AG04449 (cell line): ENCODE data around the gene YPEL5.
"Not testable (repeated sequence)": the region's sequence is repeated elsewhere in the genome, so short reads cannot be mapped to it uniquely, and the experiment has no call there.

Experiments
- CTCF ChIA-PET: fragments of 350-600 bp; formaldehyde crosslinking; extraction: SDS; loops from one replicate; lab custom pipeline; 2021; ENCODE audit warnings: antibody characterized with exemption; lab: Yijun Ruan, JAX
- POLR2A ChIA-PET: fragments of 400-600, 350-600 bp; formaldehyde crosslinking; extraction: SDS; loops from one replicate; lab custom pipeline; 2020; ENCODE audit warnings: antibody characterized with exemption, inconsistent platforms; lab: Yijun Ruan, JAX
- DNase-seq: peaks from one replicate; pipeline ENCODE4 v3.0.0-alpha.2; 2010; ENCODE audit warnings: low read depth, low spot score
- H3K4me3 ChIP-seq: 2 replicates; pipeline ENCODE4 v1.5.1; 2011; ENCODE audit warnings: low read depth, mild to moderate bottlenecking, control low read depth, low read length
- TF ChIP-seq, protein P1 (sequence below): IDR thresholded peaks from one replicate; pipeline ENCODE4 v1.5.1; 2011; ENCODE audit warnings: mild to moderate bottlenecking, moderate library complexity, low read length, control low read depth, inconsistent platforms; ENCODE audit not compliant: insufficient read depth; ENCODE audit errors: missing control alignments

The YPEL5 gene

DNA sequence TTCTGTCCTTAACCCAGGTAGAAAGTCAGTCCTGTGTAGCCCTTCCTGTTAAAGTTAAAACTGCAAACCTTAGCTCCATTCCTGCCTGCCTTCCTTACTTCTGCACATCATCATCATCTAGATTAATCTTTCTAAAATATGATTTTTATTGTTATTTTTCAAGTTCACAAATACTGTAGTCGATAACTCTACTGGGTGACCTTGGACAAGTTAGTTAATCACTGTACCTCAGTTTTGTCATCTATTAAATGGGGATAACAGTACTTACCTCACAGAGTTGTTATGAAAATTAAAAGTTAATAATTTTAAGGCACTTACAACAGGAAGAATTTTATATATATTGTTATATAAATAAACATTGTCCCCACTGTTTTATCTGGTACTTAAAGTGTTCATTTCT is 2.5 kb upstream of the YPEL5 start:
- TF ChIP-seq, protein P1, sequence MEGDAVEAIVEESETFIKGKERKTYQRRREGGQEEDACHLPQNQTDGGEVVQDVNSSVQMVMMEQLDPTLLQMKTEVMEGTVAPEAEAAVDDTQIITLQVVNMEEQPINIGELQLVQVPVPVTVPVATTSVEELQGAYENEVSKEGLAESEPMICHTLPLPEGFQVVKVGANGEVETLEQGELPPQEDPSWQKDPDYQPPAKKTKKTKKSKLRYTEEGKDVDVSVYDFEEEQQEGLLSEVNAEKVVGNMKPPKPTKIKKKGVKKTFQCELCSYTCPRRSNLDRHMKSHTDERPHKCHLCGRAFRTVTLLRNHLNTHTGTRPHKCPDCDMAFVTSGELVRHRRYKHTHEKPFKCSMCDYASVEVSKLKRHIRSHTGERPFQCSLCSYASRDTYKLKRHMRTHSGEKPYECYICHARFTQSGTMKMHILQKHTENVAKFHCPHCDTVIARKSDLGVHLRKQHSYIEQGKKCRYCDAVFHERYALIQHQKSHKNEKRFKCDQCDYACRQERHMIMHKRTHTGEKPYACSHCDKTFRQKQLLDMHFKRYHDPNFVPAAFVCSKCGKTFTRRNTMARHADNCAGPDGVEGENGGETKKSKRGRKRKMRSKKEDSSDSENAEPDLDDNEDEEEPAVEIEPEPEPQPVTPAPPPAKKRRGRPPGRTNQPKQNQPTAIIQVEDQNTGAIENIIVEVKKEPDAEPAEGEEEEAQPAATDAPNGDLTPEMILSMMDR, result no peak
- POLR2A ChIA-PET, result no interaction called here
- CTCF ChIA-PET, result interaction anchor here (1.2 to 1.5 kb wide), 3 partner anchors 24 to 30 kb away, joined by 3 to 5 read pairs (median 3); no protein-coding TSS in a partner anchor
- no peak for DNase-seq
- H3K4me3 ChIP-seq, result no peak overlapping the region

DNA sequence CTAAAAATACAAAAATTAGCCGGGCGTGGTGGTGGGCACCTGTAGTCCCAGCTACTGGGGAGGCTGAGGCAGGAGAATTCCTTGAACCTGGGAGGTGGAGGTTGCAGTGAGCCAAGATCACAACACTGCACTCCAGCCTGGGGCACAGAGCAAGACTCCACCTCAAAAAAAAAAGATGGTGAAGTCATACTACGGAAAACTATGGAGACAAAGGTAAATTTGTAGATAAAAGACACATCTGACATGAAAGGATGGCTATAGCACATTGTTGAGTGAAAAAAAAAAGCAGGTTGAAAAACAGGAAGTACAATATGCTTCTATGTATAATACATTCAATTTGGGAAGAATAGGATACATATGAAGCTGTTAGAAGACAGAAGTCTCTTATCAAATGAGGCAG is 1.9 kb upstream of the YPEL5 start:
- H3K4me3 ChIP-seq, DNase-seq, POLR2A ChIA-PET: not testable (repeated sequence)
- CTCF ChIA-PET, result interaction anchor here (1.3 to 13.0 kb wide), 4 partner anchors 10 to 30 kb away, joined by 3 to 164 read pairs (median 4); no protein-coding TSS in a partner anchor

DNA sequence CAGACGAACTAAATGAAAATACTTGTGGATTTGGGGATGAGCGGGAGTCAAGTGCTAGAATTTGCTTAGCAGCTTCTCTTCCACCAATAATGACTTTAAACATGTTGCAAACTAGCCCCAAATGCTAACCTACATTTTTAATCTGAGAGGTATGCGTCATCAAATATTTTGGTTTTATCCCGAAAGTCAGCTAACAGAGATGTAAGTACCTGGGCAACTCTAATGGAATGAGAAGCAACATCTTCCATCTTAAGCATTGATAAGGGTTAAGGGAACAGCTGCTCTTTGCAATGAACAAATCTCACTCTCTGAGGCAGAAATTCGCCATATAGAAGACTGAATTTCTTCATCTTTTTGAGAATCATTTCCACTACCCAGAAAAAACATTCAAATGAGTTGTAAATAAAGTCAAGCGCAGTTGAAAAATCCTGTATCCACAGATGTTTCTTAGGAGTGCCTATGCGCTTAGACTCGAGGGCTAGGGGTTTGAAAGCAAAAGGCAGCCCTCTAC is 926 bp upstream of the YPEL5 start:
- ChIA-PET CTCF (interaction anchor here (0.8 to 13.0 kb wide), 4 partner anchors 9 to 30 kb away, joined by 3 to 164 read pairs (median 4); no protein-coding TSS in a partner anchor), POLR2A (interaction anchor here (0.9 to 2.5 kb wide), 2 partner anchors 15 to 86 kb away, joined by 3 to 13 read pairs; partner anchors contain the start of gene LBH)
- DNase-seq, result no peak
- TF ChIP-seq, protein P1, result no peak
- H3K4me3 ChIP-seq, result peak overlapping the region; percentile 61

DNA sequence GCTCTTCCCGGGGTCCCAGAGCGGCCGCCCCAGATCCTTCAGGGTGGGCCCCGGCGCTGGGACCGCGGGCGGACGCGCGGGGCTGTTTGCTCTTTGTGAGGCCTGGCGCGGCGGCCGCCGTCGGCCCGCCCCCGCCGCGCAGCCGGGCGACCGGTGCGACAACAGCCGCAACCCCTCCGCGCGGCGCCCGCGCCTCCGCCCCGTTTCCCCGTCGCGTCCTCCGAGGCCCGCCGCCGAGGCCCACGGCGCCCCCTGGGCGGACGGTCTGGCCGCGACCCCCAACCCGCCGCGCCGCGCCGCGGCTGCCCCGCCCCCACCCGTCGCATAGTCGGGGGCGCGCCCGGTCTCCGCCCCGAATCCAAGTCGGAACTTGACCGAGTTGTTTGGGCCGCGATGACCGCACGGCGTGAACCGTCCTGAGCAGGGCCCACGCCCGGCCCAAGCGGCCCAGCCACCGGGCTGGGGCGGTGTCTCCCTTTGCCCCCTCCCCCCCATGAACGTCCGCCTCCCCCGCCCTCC is 448 bp downstream of the YPEL5 start:
- CTCF ChIA-PET, result interaction anchor here (0.6 to 13.0 kb wide), 15 partner anchors 9 to 1323 kb away, joined by 3 to 164 read pairs (median 4); no protein-coding TSS in a partner anchor
- DNase-seq, result no peak
- POLR2A ChIA-PET, result interaction anchor here (1.0 to 2.5 kb wide), 3 partner anchors 12 to 84 kb away, joined by 3 to 13 read pairs (median 5); partner anchors contain the start of gene LBH
- TF ChIP-seq, protein P1, result no peak
- peak overlapping the region; percentile 82 for H3K4me3 ChIP-seq

DNA sequence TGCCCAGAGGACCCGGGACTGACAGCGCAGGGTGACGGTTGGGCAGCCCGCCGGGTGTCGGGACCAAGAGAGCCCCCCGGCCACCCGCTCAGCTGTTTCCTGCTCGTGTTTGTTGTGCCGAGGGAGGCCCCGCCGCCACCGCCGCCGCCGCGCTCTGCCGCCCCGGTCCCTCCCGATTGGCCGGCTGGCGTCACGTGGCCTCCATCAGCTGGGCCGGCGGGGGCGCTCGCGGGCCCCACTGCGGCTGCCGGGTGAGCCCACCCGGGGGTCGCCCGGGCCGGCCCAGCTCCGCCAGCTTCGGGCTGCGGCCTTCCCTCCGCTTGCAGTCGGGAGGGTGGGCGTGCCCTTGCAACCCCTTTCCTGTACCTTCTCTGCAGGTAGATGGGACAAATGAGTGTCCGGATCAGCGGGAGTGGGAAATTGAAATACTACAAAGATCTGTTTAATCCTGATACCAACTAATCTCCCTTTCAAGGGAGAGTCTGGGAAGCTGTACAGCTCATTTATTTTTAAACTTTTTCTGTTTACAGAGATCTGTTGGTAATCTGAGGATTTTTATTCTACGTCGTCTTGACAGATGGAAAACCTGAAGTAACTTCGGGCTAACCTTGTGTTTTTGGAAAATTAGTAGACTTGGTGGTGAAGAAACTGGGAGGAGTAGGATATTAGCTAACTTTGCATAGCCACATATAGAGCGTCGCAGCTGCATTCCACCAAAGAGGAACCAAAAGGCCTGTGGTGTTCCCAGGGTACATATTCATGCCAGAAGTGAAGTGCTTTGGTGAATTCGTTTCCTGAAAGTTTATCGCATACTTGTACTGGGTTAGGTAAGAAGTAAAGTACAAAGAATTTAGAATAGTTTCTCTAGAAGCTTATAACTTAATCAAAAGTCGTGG is 1.2 kb downstream of the YPEL5 start:
- TF ChIP-seq, protein P1, result peak; percentile 57
- peak overlapping the region; percentile 82 for H3K4me3 ChIP-seq
- ChIA-PET CTCF (interaction anchor here (0.6 to 13.0 kb wide), 20 partner anchors 9 to 1324 kb away, joined by 3 to 164 read pairs (median 4); no protein-coding TSS in a partner anchor), POLR2A (interaction anchor here (0.6 to 2.5 kb wide), 2 partner anchors 84 to 620 kb away, joined by 3 to 13 read pairs; partner anchors contain the start of gene LBH)
- no peak for DNase-seq

DNA sequence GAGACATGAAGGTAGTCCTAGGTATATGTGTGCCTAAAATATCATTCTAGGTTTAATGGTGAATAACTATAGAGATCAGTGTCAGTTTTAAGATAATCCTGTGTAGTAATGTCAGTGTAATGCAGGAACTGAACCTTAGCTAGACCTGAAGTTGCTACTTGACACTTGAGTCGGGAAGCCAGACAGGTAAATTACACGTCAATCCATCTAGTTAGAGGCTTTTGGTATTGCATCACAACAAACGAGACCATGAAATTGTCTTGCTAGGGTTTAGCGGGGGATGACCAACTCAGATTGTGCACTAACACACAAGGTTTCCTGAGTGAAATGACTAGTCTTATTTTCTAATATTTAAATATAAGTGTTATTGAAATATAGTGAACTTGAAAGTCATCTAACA is 2.0 kb downstream of the YPEL5 start:
- TF ChIP-seq, protein P1, result no peak
- DNase-seq, result no peak
- ChIA-PET CTCF (interaction anchor here (0.6 to 13.0 kb wide), 12 partner anchors 9 to 1182 kb away, joined by 3 to 164 read pairs (median 4); no protein-coding TSS in a partner anchor), POLR2A (interaction anchor here (0.5 kb wide), 1 partner anchor 274 kb away, joined by 3 read pairs; no protein-coding TSS in a partner anchor)
- no peak overlapping the region for H3K4me3 ChIP-seq
